A549 (cell line): Measurements from ENCODE around the gene DGKE.

Experiments used
- CEBPB ChIP-seq, 2 experiments: fragments of >200 bp in 1 of 2; sonication (Bioruptor Twin) in 1 of 2; formaldehyde crosslinking in 1 of 2; IDR thresholded peaks; 2 replicates each; pipeline ENCODE4 v1.6.1; 2012 to 2016
- USF2 ChIP-seq: fragments of 450-650 bp; IDR thresholded peaks from 2 replicates; pipeline ENCODE4 v1.6.1; 2014; ENCODE audit warnings: antibody characterized with exemption

- TF ChIP-seq USF2 (no peak), CEBPB (IDR thresholded peaks at IDR 0.05) (no peak)
Observed at GRCh38 chr17:56810343-56810742, 23.6 kb upstream of the DGKE start.
